Panc1 (cell line): Measurements from ENCODE around the gene SERGEF.

Experiments used
- POLR2AphosphoS5 ChIP-seq: IDR thresholded peaks from 2 replicates; pipeline ENCODE4 v1.6.1; 2012; ENCODE audit warnings: mild to moderate bottlenecking, low read depth, low read length, moderate library complexity
- SIN3A ChIP-seq: IDR thresholded peaks from 2 replicates; pipeline ENCODE4 v1.6.1; 2012; ENCODE audit warnings: low read depth, mild to moderate bottlenecking, low read length, moderate library complexity, borderline replicate concordance; ENCODE audit not compliant: insufficient read depth
- TF ChIP-seq, protein P1 (sequence below): fragments of 450-650 bp; IDR thresholded peaks from 2 replicates; pipeline ENCODE4 v1.5.1; 2017; ENCODE audit warnings: mild to moderate bottlenecking
- TF ChIP-seq, protein P2 (sequence below), 2 experiments: IDR thresholded peaks; 2 replicates each; pipeline ENCODE4 v1.6.1; 2011 to 2012; ENCODE audit warnings: low read depth in 2 of 2, control low read depth in 1 of 2, low read length in 1 of 2, mild to moderate bottlenecking in 1 of 2, moderate library complexity in 1 of 2; ENCODE audit not compliant: insufficient read depth in 1 of 2

DNA sequence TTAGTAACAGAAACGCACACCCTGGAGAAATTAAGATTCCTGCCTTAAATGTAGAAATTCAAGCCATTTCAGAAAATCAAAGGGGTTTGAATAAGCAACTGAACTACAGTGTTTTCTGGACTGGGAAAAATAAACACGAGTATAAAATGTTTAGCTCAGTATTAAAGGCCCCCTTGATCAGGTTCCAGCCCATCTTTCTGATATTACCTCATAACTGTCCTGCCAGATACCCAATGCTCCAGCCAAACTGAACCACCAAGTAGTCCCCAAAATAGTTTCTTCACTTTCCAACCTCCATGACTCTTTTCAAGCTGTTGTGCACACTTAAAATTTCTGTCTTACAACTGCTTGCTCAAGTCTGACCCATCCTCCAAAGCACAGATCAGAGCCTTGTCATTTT, 54.4 kb downstream of the SERGEF start:
- TF ChIP-seq, protein P1, sequence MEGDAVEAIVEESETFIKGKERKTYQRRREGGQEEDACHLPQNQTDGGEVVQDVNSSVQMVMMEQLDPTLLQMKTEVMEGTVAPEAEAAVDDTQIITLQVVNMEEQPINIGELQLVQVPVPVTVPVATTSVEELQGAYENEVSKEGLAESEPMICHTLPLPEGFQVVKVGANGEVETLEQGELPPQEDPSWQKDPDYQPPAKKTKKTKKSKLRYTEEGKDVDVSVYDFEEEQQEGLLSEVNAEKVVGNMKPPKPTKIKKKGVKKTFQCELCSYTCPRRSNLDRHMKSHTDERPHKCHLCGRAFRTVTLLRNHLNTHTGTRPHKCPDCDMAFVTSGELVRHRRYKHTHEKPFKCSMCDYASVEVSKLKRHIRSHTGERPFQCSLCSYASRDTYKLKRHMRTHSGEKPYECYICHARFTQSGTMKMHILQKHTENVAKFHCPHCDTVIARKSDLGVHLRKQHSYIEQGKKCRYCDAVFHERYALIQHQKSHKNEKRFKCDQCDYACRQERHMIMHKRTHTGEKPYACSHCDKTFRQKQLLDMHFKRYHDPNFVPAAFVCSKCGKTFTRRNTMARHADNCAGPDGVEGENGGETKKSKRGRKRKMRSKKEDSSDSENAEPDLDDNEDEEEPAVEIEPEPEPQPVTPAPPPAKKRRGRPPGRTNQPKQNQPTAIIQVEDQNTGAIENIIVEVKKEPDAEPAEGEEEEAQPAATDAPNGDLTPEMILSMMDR, result no peak
- TF ChIP-seq, protein P2, sequence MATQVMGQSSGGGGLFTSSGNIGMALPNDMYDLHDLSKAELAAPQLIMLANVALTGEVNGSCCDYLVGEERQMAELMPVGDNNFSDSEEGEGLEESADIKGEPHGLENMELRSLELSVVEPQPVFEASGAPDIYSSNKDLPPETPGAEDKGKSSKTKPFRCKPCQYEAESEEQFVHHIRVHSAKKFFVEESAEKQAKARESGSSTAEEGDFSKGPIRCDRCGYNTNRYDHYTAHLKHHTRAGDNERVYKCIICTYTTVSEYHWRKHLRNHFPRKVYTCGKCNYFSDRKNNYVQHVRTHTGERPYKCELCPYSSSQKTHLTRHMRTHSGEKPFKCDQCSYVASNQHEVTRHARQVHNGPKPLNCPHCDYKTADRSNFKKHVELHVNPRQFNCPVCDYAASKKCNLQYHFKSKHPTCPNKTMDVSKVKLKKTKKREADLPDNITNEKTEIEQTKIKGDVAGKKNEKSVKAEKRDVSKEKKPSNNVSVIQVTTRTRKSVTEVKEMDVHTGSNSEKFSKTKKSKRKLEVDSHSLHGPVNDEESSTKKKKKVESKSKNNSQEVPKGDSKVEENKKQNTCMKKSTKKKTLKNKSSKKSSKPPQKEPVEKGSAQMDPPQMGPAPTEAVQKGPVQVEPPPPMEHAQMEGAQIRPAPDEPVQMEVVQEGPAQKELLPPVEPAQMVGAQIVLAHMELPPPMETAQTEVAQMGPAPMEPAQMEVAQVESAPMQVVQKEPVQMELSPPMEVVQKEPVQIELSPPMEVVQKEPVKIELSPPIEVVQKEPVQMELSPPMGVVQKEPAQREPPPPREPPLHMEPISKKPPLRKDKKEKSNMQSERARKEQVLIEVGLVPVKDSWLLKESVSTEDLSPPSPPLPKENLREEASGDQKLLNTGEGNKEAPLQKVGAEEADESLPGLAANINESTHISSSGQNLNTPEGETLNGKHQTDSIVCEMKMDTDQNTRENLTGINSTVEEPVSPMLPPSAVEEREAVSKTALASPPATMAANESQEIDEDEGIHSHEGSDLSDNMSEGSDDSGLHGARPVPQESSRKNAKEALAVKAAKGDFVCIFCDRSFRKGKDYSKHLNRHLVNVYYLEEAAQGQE (IDR thresholded peaks at IDR 0.05; ENCODE audit: insufficient read depth in 1 of 2, low read depth in 2 of 2, low read length in 1 of 2), result no peak
- TF ChIP-seq POLR2AphosphoS5, result no peak
- no peak for TF ChIP-seq SIN3A
